HG02973 (cell line): Measurements from ENCODE around the gene TBC1D2B.
"Not testable (repeated sequence)": the region's sequence is repeated elsewhere in the genome, so short reads cannot be mapped to it uniquely, and the experiment has no call there.

Experiments
- ATAC-seq: cut with Tn5 transposase; IDR thresholded peaks from one replicate; pipeline ENCODE4 v1.9.1; 2021; ENCODE audit warnings: moderate library complexity; ENCODE audit not compliant: unreplicated experiment

The TBC1D2B gene

DNA sequence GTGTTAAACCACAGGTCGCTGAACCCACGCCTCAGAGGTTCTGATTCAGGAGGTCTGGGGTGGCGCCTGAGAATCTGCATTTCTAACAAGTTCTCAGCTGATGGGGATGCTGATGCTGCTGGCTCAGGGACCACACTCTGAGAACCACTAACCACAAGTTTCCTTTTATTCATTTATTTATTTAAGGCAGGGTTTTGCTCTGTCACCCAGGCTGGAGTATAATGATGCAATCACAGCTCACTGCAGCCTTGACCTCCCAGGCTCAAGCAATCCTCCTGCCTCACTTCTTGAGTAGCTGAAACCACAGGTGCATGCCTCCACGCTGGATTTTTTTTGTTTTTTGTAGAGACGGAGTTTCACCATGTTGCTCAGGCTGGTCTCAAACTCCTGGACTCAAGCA is 123.6 kb downstream of the TBC1D2B start:
- not testable (repeated sequence) for ATAC-seq

DNA sequence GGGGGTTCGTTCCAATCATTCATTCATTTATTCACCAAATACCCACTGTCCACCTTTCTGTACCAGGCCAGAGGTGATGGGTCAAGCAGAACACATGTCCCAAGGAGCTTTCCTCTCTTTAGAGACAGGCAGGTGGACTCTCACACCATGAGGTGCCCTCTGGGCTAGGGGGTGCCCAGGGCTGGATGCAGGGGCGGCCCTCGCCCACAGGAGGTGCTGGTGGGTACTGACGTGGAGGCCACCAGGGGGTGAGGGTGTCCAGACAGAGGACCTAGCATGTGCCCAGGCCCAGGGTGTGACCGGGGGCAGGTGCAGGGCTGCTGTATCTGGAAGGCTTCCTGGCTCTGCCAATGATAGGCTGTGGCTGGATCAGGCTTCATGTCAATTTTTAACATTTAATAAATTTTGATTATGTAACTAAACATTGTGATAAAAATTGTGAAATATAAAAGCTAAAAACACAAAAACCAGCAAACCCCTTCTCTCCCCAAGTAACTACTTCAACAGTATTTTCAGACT is 124.5 kb downstream of the TBC1D2B start:
- ATAC-seq = not testable (repeated sequence)

DNA sequence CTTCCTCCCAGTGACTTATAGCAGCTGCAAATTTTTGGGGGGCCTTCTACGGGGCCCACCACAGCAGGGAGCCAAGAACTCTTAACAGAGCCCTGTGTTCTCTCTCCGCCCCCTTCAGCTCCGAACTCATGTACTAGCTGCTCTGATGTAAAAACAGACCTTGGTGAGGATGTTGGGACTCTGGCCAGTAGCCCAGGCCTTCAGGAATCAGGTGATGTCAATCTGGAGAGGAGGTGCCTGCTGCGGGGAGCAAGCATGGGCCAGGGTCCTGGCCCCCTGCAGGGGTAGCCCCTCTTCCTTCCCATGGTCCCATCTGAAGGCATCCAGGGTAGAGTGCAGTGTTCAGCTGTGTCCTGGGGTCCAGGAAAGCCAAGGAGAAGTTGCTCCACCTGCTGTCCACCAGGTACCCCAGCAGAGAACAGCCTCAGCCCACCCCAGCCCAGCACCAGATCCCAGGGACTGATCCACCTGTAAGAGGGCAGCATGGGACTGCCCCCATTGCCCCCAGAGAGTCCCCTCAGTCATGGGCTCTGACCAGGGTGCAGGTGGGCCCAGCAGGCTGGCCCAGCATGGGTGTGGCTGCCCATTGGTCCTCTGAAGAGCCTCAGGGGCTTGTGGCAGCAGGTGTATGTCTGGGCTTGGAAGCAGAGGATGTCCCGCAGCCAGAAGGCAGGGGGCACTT is 126.3 kb downstream of the TBC1D2B start:
- not testable (repeated sequence) for ATAC-seq

DNA sequence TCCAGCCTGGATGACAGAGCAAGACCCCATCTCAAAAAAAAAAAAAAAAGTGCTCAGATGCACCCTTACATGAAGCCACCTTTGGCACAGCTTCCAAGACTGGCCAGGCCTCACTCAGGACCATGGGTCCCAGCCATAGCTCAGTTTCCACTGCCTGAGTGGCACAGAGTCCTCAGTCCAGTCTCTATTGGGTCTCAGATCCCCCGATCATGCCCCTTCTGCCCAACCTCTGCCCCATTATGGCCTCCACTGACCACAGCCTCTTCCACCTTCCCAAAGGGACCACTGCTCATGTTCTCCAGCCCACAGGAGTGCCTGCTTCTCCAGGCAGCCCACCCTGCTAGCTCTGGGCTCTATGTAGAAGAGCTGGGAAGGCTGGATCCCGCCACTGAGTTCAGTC is 127.0 kb downstream of the TBC1D2B start:
- not testable (repeated sequence) for ATAC-seq

DNA sequence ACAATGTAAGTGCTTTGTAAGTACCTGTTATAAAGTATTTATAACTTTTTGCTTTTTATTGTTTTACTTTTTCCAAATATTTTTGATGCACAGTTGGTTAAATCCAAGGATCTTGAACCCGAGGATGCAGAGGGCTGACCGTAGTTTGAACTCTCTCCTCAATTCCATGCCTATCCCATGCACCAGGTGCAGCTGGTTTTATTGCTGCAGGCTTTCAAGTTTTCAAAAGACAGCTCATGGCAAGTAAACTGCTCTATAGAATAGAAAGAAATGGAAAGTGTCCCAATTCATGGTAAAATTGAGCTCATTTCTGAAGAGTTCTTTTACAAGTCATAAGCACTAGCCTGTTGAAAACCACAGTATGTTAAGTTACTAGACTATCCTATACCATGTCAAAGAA is 131.9 kb downstream of the TBC1D2B start:
- ATAC-seq = no peak
